GM19043 (cell line): ENCODE measurements around the gene ATP11B.

Source experiments
- ATAC-seq: cut with Tn5 transposase; IDR thresholded peaks from one replicate; pipeline ENCODE4 v1.9.1; 2021; ENCODE audit warnings: low read depth; ENCODE audit not compliant: unreplicated experiment

The ATP11B gene

GRCh38 chr3:182941719-182942118 is 148.4 kb downstream of the ATP11B start:
- ATAC-seq, result no peak

DNA sequence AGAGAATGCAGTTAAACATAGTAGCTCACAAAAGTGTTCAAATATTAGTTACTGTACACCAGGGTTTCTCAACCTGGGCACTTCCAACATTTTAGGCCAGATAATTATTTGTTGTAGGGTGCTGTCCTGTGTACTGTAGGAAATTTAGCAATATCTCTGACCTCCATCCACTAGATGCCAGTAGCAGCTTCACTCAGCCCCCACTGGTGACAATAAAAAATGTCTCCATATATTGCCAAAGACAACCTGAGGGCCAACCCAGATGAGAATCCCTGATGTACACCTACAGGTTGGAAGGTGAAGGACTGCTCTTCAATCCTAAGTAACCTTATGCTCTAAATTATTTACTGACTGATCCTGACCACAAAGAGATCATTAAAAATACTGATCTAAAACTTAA is 154.6 kb downstream of the ATP11B start:
- ATAC-seq, result no peak

DNA sequence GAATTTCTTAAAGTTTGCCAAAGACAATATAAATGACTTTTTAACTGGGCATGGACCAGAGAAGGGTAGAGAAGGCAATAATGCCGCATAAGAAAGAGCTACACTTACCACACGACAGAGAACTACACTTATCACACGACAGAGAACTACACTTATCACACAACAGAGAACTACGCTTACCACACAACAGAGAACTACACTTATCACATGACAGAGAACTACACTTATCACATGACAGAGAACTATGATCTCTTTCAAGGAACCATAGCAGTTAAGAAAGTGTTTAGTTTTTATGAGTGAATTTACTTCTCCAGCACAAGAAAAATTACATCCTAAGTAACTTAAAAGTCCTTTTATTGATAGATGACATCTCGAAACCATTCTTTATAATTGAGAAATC is 155.0 kb downstream of the ATP11B start:
- no peak for ATAC-seq

- no peak for ATAC-seq
Observed at GRCh38 chr3:182949688-182950087, 156.4 kb downstream of the ATP11B start.

GRCh38 chr3:182954553-182955235 is 161.4 kb downstream of the ATP11B start:
- peak; percentile 98 for ATAC-seq

DNA sequence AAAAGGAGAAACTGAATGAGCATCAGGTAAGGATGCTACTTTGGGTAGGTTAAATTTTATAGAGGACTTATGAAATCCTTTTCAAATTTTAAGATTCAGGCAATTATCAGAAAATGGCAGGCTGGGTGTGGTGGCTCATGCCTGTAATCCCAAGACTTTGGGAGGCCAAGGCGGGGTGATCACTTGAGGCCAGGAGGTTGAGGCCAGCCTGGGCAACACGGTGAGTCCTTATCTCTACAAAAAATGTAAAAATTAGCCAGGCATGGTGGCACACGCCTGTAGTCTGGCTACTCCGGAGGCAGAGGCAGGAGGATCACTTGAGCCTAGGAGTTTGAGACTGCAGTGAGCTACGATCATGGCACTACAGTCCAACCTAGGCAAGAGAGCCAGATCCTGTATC is 163.9 kb downstream of the ATP11B start:
- ATAC-seq, result no peak

GRCh38 chr3:182957676-182958266 is 164.5 kb downstream of the ATP11B start:
- no peak for ATAC-seq

DNA sequence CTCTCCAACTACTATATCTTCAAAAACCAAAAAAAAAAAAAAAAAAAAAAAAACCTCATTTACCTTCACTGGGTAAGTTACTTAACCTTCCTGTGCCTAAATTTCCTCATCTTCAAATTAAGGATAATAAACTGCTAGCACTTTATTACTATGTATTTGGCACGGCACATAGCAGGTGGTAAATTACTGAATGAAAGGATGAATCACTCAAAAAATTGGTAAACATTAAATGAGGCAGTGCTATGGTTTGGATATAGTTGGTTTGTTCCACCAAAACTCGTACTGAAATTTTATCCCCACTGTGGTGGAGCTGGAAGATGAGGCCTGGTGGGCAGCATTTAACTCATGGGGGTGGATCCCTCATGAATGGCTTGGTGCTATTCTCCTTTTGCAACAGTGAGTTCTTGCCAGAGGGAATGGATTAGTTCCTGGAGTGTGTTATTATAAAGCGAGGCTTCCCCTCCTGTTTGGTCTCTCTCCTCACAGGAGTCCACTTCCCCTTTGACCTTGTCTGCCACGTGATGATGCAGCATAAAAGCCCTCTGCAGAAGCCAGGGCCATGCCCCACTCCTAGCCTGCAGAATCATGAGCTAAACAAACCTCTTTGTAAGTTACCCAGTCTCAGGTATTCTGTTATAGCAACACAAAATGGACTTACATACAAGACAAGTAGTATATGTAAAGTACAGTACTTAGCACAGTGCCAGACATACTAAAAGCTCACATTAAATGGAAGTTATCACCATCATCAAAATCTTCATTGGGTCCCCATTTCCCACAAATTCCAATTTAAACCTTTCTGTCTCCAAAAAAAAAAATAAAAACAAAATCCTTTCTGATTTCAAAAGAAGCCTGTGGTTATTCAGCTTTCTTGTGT is 166.4 kb downstream of the ATP11B start:
- no peak for ATAC-seq

DNA sequence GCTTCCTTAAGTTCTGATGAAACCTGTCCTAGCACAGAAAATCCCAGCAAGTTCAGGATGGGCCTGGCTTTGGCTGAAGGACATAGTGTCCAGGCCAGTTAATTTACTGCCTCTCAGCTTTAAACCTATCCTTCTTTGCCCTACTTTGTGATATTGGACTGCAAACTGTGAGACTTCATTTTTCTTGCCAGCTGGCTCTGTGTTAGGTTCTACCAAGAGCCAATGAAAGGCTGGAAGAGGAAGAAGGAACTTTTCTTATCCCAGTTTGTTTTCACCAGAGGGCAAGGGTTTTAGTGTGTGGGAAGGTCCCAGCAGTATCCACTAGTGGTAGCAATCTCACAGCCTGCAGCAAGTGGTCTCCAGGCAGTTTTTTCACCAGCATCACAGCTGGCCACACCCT is 168.9 kb downstream of the ATP11B start:
- no peak for ATAC-seq

GRCh38 chr3:182964179-182964578 is 170.9 kb downstream of the ATP11B start:
- no peak for ATAC-seq

DNA sequence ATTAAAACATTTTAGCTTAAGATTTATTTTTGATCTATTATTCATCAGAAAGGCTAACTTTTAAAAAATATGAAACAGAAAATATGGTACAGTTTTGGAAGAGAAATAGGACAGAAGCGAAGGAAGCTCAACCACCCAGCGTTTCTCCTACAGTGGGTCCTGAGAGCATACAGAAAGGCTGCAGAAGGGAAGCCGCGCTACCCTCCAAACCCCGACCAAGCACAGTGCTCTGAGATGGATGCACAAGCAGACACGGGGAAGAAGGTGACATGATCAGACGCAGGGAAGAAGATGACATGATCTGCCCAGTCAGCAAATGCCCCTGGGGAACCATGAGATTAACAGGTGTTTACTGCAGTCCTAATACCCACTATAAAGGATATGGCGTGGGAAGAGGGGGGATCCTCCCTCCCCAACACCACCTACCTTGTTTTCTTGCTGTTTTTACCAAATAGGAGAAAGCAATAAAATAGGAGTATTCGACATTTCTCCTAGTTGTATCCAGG is 172.6 kb downstream of the ATP11B start:
- no peak for ATAC-seq

DNA sequence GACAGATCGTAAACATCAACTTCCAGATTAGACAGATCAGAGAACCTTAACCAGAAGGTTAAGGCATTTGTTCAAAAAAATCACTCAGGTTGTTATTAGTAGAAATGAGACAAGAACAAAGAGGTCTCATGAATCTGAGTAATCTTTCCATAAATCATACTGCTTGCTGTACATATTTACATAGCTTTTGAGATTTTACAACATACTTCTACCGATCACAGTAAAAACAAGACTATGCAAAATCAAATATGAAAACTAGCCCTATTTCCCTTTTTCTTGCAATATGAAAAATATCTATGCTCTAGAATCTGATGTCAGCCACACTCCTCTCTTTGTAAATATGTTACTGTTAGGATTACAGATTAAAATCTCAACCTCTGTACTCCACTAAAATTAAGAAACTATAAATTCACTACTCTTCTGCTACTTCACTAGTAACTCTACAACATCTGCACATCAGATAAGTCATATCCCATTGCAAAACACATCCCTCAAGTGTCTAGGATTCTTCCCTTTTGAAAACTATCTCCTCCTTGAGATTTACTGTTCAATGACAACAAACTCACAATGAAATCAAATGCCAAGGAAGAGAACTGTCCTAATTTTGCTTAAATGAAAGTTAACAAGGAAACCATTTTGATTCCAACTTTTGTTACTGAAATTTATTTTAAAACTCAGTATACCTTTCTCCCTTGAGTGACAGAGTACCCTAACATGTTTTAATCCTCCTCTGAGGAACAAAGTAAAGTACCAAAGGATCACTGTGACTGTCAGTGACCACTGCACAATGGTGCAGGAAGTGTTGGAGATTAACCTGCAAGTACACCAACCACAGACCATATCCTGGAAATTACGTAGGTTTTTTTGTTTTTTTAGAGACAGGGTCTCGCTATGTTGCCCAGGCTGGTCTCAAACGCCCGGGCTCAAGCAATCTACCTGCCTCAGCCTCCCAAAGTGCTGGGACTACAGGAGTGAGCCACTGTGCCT is 174.2 kb downstream of the ATP11B start:
- ATAC-seq, result peak; percentile 51

- ATAC-seq, result no peak
Observed at GRCh38 chr3:182969277-182969676, 176.0 kb downstream of the ATP11B start.

- no peak for ATAC-seq
Observed at GRCh38 chr3:182969853-182970252, 176.5 kb downstream of the ATP11B start.

DNA sequence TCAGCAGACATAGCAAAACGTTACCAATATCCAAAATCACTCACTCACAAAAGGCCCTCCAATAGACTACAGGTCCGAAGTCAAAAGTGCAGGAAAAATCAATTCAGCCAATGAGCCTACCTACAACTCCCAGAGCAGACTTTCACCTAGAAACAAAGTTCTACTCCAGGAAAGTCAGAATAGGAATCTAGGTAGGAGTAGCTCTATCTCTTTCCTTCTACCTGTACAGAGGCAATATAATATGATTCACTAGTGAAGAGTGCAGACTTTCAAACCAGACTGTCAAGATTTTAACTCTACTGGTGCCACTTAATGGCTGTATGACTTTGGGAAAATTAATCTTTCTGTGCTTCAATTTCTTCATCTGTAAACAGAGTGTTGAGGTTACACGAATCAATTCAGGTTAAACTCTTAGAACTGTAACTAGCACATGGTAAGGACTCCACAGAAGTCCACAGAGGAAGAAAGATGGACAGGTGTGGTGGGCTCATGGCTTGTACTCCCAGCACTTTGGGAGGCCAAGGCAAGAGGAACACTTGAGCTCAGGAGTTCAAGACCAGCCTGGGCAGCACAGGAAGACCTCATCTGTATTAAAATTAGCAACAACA is 177.6 kb downstream of the ATP11B start:
- ATAC-seq, result no peak
